Measurements from ENCODE around the gene MED1.

DNA sequence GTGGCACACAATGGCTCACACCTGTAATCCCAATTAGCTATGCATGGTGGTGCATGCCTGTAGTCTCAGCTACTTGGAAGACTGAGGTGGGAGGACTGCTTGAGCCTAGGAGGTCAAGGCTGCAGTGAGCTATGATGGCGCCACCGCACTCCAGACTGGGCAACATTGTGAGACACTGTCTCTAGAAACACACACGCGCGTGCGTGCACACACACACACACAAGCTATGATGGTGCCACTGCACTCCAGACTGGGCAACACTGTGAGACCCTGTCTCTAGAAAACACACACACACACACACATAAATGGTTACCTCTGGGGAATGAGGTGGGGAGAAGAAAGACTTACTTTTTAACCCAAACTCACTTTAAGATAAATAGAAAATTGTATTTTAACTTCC lies 66.0 kb downstream of the MED1 start:
- TF ChIP-seq CTCF (IDR thresholded peaks at IDR 0.05) (no peak), JUND (IDR thresholded peaks at IDR 0.05) (no peak)

Measured in SK-N-SH (cell line).